SK-N-SH (cell line): ENCODE data around the gene GRPEL2.

Experiments
- CTCF ChIP-seq: fragments of 200-600 bp; sonication (generic); IDR thresholded peaks from 2 replicates; pipeline ENCODE4 v1.6.1; 2017; ENCODE audit warnings: antibody characterized with exemption, mild to moderate bottlenecking, moderate library complexity
- EP300 ChIP-seq, 2 experiments: IDR thresholded peaks; 2 replicates each; pipeline versions ENCODE4 v1.4.0 to v1.6.1; 2012; ENCODE audit warnings: borderline replicate concordance in 1 of 2, low read depth in 1 of 2, low read length in 1 of 2
- MAX ChIP-seq: IDR thresholded peaks from 2 replicates; pipeline ENCODE4 v1.4.0; 2012; ENCODE audit warnings: low read depth
- SIN3A ChIP-seq: IDR thresholded peaks from 2 replicates; pipeline ENCODE4 v1.6.1; 2012; ENCODE audit warnings: low read depth, mild to moderate bottlenecking, low read length, moderate library complexity, borderline replicate concordance
- TCF12 ChIP-seq: IDR thresholded peaks from 2 replicates; pipeline ENCODE4 v1.4.0; 2012
- USF2 ChIP-seq: fragments of 150-350 bp; IDR thresholded peaks from 2 replicates; pipeline ENCODE4 v1.6.1; 2017; ENCODE audit warnings: antibody characterized with exemption, low read length, low read depth, borderline replicate concordance
- TF ChIP-seq, protein P1 (sequence below): fragments of 150-350 bp; IDR thresholded peaks from 2 replicates; pipeline ENCODE4 v1.6.1; 2016; ENCODE audit warnings: mild to moderate bottlenecking, low read depth, low read length

- TF ChIP-seq CTCF (no peak), SIN3A (no peak), USF2 (no peak), TCF12 (no peak), MAX (no peak), EP300 (IDR thresholded peaks at IDR 0.05; ENCODE audit: borderline replicate concordance in 1 of 2, low read depth in 1 of 2, low read length in 1 of 2) (no peak)
- TF ChIP-seq, protein P1, sequence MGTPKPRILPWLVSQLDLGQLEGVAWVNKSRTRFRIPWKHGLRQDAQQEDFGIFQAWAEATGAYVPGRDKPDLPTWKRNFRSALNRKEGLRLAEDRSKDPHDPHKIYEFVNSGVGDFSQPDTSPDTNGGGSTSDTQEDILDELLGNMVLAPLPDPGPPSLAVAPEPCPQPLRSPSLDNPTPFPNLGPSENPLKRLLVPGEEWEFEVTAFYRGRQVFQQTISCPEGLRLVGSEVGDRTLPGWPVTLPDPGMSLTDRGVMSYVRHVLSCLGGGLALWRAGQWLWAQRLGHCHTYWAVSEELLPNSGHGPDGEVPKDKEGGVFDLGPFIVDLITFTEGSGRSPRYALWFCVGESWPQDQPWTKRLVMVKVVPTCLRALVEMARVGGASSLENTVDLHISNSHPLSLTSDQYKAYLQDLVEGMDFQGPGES: no peak
Measured at GRCh38 chr5:149309354-149309753, 35.9 kb upstream of the GRPEL2 start.
